Stimulated activated CD4-positive, alpha-beta T cell treated with anti-CD3 and anti-CD28 coated beads, Interleukin-4, amount 100 ng/mL, for 1 hour (primary cell): ENCODE results near the gene COL18A1.
"Not testable (repeated sequence)": the region's sequence is repeated elsewhere in the genome, so short reads cannot be mapped to it uniquely, and the experiment has no call there.

ENCODE experiments used
- DNase-seq: peaks from one replicate; pipeline ENCODE4 v3.0.0-alpha.2; 2020

Gene COL18A1

GRCh38 chr21:45367402-45368351 lies 37.3 kb upstream of the COL18A1 start:
- DNase-seq, result no peak

- not testable (repeated sequence) for DNase-seq
Measured at GRCh38 chr21:45369018-45369417, 35.9 kb upstream of the COL18A1 start.

GRCh38 chr21:45370575-45370974 lies 34.4 kb upstream of the COL18A1 start:
- DNase-seq, result no peak

- no peak for DNase-seq
Measured at GRCh38 chr21:45371081-45371480, 33.9 kb upstream of the COL18A1 start.

- DNase-seq, result no peak
Measured at GRCh38 chr21:45371655-45372054, 33.3 kb upstream of the COL18A1 start.

GRCh38 chr21:45372732-45373355 lies 32.1 kb upstream of the COL18A1 start:
- DNase-seq, result no peak

GRCh38 chr21:45373991-45374816 lies 30.8 kb upstream of the COL18A1 start:
- no peak for DNase-seq

- DNase-seq, result no peak
Measured at GRCh38 chr21:45374826-45375455, 30.0 kb upstream of the COL18A1 start.

- no peak for DNase-seq
Measured at GRCh38 chr21:45376459-45377324, 28.3 kb upstream of the COL18A1 start.

GRCh38 chr21:45377325-45377709 lies 27.6 kb upstream of the COL18A1 start:
- no peak for DNase-seq

GRCh38 chr21:45377866-45378257 lies 27.1 kb upstream of the COL18A1 start:
- DNase-seq, result no peak

GRCh38 chr21:45378258-45378966 lies 26.6 kb upstream of the COL18A1 start:
- DNase-seq, result no peak

GRCh38 chr21:45379171-45379900 lies 25.6 kb upstream of the COL18A1 start:
- DNase-seq, result no peak

- DNase-seq, result no peak
Measured at GRCh38 chr21:45379901-45380330, 25.0 kb upstream of the COL18A1 start.

GRCh38 chr21:45380566-45380965 lies 24.4 kb upstream of the COL18A1 start:
- DNase-seq, result no peak

- DNase-seq, result no peak
Measured at GRCh38 chr21:45381036-45381787, 23.8 kb upstream of the COL18A1 start.

- no peak for DNase-seq
Measured at GRCh38 chr21:45381865-45382696, 22.9 kb upstream of the COL18A1 start.

- DNase-seq, result no peak
Measured at GRCh38 chr21:45382697-45382997, 22.3 kb upstream of the COL18A1 start.

GRCh38 chr21:45383111-45383614 lies 21.8 kb upstream of the COL18A1 start:
- no peak for DNase-seq
